A673 (cell line): ENCODE measurements around the gene ORC5. TPM values are rescaled to one million over a fixed set of nuclear protein-coding genes. Genes with fewer than 3 reads are reported as not detected.

Source experiments
- BruUV-seq: library from RNA; stranded (reverse); fragments of 400-500 nt; replicated peaks from 2 replicates; lab custom pipeline; 2021; lab: Mats Ljungman, UMichigan
- CTCF ChIA-PET: fragments of 300-600 bp; sonication (Branson Sonifier 250); formaldehyde crosslinking; loops from one replicate; lab custom pipeline; 2022; ENCODE audit warnings: antibody characterized with exemption; lab: Charles Lee
- POLR2A ChIA-PET: fragments of 300-600 bp; sonication (Branson Sonifier 250); formaldehyde crosslinking; loops from one replicate; lab custom pipeline; 2022; ENCODE audit warnings: antibody characterized with exemption; ENCODE audit not compliant: low non-redundant PET; lab: Charles Lee
- DNase-seq: peaks from one replicate; pipeline ENCODE4 v3.0.0-alpha.2; 2015; ENCODE audit warnings: low spot score
- H3K27ac ChIP-seq: fragments of 200-600 bp; sonication (generic); 2 replicates; pipeline ENCODE4 v1.5.1; 2016; ENCODE audit warnings: mixed run types, low read depth, mild to moderate bottlenecking, mixed read lengths, antibody characterized with exemption, low read length; ENCODE audit not compliant: poor library complexity, severe bottlenecking
- H3K27me3 ChIP-seq: fragments of 200-600 bp; sonication (generic); replicated peaks from 2 replicates; pipeline ENCODE4 v1.6.1; 2017; ENCODE audit warnings: mixed run types, low read depth, mild to moderate bottlenecking, mixed read lengths, antibody characterized with exemption, low read length; ENCODE audit not compliant: insufficient read depth, poor library complexity
- H3K36me3 ChIP-seq: fragments of 200-600 bp; sonication (generic); 2 replicates; pipeline ENCODE4 v1.6.1; 2016; ENCODE audit warnings: mixed run types, mild to moderate bottlenecking, mixed read lengths, antibody characterized with exemption, low read length; ENCODE audit not compliant: insufficient read depth, poor library complexity, severe bottlenecking
- H3K4me1 ChIP-seq: fragments of 200-600 bp; sonication (generic); 2 replicates; pipeline ENCODE4 v1.6.1; 2017; ENCODE audit warnings: mixed run types, mild to moderate bottlenecking, mixed read lengths, antibody characterized with exemption, low read length; ENCODE audit not compliant: insufficient read depth, poor library complexity, severe bottlenecking
- H3K4me3 ChIP-seq: fragments of 200-600 bp; sonication (generic); 2 replicates; pipeline ENCODE4 v1.5.1; 2016; ENCODE audit warnings: low read depth, mixed run types, mild to moderate bottlenecking, mixed read lengths, low read length; ENCODE audit not compliant: poor library complexity, severe bottlenecking
- H3K9me3 ChIP-seq: fragments of 200-600 bp; sonication (generic); 2 replicates; pipeline ENCODE4 v1.6.1; 2016; ENCODE audit warnings: mixed run types, low read depth, mild to moderate bottlenecking, mixed read lengths, antibody characterized with exemption, low read length; ENCODE audit not compliant: poor library complexity, severe bottlenecking
- EZH2 ChIP-seq: fragments of 200-600 bp; sonication (generic); IDR thresholded peaks from 2 replicates; pipeline ENCODE4 v1.6.1; 2017; ENCODE audit warnings: borderline replicate concordance, low read depth, mild to moderate bottlenecking, mixed read lengths, antibody characterized with exemption, low read length; ENCODE audit not compliant: poor library complexity, severe bottlenecking
- intact Hi-C: fragments of 100-400 bp; cut with micrococcal nuclease; formaldehyde crosslinking; loops from one replicate; pipeline ENCODE4 v1.10.0; 2022; ENCODE audit not compliant: unreplicated experiment
- total RNA-seq: library from RNA; stranded (reverse); gene quantifications from 2 replicates; pipeline ENCODE4 v1.2.3, GENCODE V29; 2021
- TF ChIP-seq, protein P1 (sequence below): fragments of 300-800, 200-600 bp; sonication (generic); conservative IDR thresholded peaks from 2 replicates; pipeline ENCODE4 v1.5.1; 2017; ENCODE audit warnings: low read depth, mild to moderate bottlenecking, antibody characterized with exemption, low read length, moderate library complexity, mixed read lengths

Gene ORC5
- total RNA-seq, 1 experiment from 2014 or later: 36.7 TPM

- POLR2A ChIA-PET: no interaction called here
- CTCF ChIA-PET: no interaction called here
- DNase-seq: no peak
- Histone ChIP-seq H3K4me1 (no peaks in the 10 kb centered on the region), H3K27ac (no peak overlapping the region), H3K9me3 (no peaks in the 10 kb centered on the region), H3K4me3 (no peak overlapping the region), H3K27me3 (no peaks in the 10 kb centered on the region), H3K36me3 (peaks cover 25% of the 10 kb centered on the region)
- no TSS peak for BruUV-seq
- TF ChIP-seq EZH2: no peak
- TF ChIP-seq, protein P1, sequence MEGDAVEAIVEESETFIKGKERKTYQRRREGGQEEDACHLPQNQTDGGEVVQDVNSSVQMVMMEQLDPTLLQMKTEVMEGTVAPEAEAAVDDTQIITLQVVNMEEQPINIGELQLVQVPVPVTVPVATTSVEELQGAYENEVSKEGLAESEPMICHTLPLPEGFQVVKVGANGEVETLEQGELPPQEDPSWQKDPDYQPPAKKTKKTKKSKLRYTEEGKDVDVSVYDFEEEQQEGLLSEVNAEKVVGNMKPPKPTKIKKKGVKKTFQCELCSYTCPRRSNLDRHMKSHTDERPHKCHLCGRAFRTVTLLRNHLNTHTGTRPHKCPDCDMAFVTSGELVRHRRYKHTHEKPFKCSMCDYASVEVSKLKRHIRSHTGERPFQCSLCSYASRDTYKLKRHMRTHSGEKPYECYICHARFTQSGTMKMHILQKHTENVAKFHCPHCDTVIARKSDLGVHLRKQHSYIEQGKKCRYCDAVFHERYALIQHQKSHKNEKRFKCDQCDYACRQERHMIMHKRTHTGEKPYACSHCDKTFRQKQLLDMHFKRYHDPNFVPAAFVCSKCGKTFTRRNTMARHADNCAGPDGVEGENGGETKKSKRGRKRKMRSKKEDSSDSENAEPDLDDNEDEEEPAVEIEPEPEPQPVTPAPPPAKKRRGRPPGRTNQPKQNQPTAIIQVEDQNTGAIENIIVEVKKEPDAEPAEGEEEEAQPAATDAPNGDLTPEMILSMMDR: no peak
- intact Hi-C loops: loop anchor here (5.0 kb wide), 1 partner anchor 714 kb away; the partner anchor contains the start of gene SLC26A5
These were observed 46.6 kb downstream of the ORC5 start for GRCh38 chr7:104161244-104161643.

DNA sequence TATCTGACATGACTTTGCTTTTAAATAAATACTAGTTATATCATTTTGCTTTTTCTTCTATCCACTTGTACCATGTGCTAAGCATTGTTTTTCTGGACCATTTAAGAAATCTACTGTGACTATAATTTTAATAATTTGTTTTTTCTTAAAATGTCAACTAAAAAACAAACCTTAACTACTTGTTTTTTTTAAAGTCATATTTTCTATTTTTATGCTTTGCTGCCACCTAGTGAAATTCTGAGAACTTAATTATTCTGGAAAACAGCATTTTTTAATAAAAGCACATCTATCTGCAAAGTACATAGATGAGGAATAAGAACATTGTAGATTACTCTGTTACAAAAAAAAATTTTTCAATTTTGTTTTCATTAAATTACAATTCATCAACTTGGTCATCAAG is 47.4 kb downstream of the ORC5 start:
- Histone ChIP-seq H3K9me3 (no peaks in the 10 kb centered on the region), H3K27me3 (no peaks in the 10 kb centered on the region), H3K4me3 (no peak overlapping the region), H3K36me3 (peaks cover 25% of the 10 kb centered on the region), H3K4me1 (no peaks in the 10 kb centered on the region), H3K27ac (no peak overlapping the region)
- DNase-seq: peak; percentile 40
- intact Hi-C loops: loop anchor here (5.0 kb wide), 1 partner anchor 713 kb away; the partner anchor contains the start of gene SLC26A5
- POLR2A ChIA-PET: no interaction called here
- BruUV-seq: no TSS peak
- CTCF ChIA-PET: no interaction called here
- TF ChIP-seq EZH2: no peak
- TF ChIP-seq, protein P1: peak; percentile 60; the same call in 1 of the 2 replicates

- H3K4me1 ChIP-seq: no peaks in the 10 kb centered on the region
- intact Hi-C loops: loop anchor here (2.0 kb wide), 2 partner anchors 584 to 632 kb away; no protein-coding TSS in a partner anchor
- ChIA-PET POLR2A (no interaction called here), CTCF (no interaction called here)
- DNase-seq: peak; percentile 19
- H3K4me3 ChIP-seq: no peak overlapping the region
- H3K36me3 ChIP-seq: peaks cover 10% of the 10 kb centered on the region
- no peaks in the 10 kb centered on the region for H3K9me3 ChIP-seq
- no peak overlapping the region for H3K27ac ChIP-seq
- BruUV-seq: no TSS peak
- TF ChIP-seq, protein P1: peak; percentile 79
- no peak for TF ChIP-seq EZH2
- H3K27me3 ChIP-seq: no peaks in the 10 kb centered on the region
These were observed 51.0 kb downstream of the ORC5 start for GRCh38 chr7:104156842-104157277.
